ENCODE results near the gene FUT2.
"Not testable (repeated sequence)": the region's sequence is repeated elsewhere in the genome, so short reads cannot be mapped to it uniquely, and the experiment has no call there.

FUT2 gene

GRCh38 chr19:48689449-48689848 is 6.3 kb upstream of the FUT2 start:
- TF ChIP-seq EZH2phosphoT487 (conservative IDR thresholded peaks at IDR 0.05; ENCODE audit: low read length) = no peak
- TF ChIP-seq, protein P1, sequence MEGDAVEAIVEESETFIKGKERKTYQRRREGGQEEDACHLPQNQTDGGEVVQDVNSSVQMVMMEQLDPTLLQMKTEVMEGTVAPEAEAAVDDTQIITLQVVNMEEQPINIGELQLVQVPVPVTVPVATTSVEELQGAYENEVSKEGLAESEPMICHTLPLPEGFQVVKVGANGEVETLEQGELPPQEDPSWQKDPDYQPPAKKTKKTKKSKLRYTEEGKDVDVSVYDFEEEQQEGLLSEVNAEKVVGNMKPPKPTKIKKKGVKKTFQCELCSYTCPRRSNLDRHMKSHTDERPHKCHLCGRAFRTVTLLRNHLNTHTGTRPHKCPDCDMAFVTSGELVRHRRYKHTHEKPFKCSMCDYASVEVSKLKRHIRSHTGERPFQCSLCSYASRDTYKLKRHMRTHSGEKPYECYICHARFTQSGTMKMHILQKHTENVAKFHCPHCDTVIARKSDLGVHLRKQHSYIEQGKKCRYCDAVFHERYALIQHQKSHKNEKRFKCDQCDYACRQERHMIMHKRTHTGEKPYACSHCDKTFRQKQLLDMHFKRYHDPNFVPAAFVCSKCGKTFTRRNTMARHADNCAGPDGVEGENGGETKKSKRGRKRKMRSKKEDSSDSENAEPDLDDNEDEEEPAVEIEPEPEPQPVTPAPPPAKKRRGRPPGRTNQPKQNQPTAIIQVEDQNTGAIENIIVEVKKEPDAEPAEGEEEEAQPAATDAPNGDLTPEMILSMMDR (IDR thresholded peaks at IDR 0.05; ENCODE audit: insufficient read depth, low read length, poor library complexity, severe bottlenecking) = no peak
- Histone ChIP-seq H3K9ac (ENCODE audit: low read length) (no peak overlapping the region), H4K20me1 (ENCODE audit: low read depth, low read length) (no peaks in the 10 kb centered on the region), H3K4me3 (ENCODE audit: insufficient read depth, low read length, poor library complexity, severe bottlenecking) (no peak overlapping the region), H3K4me2 (ENCODE audit: low read depth, low read length, poor library complexity, severe bottlenecking) (no peak overlapping the region), H3K9me3 (ENCODE audit: insufficient read depth, low read length) (no peaks in the 10 kb centered on the region), H2AFZ (ENCODE audit: low read depth, low read length, severe bottlenecking) (no peak overlapping the region), H3K27me3 (ENCODE audit: low read length) (no peaks in the 10 kb centered on the region), H3K79me2 (ENCODE audit: insufficient read depth, low read length) (no peaks in the 10 kb centered on the region), H3K36me3 (ENCODE audit: low read length) (no peaks in the 10 kb centered on the region), H3K27ac (ENCODE audit: low read depth, low read length) (no peak overlapping the region), H3K9me2 (replicated peaks; ENCODE audit: insufficient read depth, low read length) (no peaks in the 10 kb centered on the region), H3F3A (ENCODE audit: insufficient read depth) (no peaks in the 10 kb centered on the region)

GRCh38 chr19:48693629-48694028 is 2.1 kb upstream of the FUT2 start:
- not testable (repeated sequence) for H2AFZ ChIP-seq (ENCODE audit: low read depth, low read length, severe bottlenecking); H3K27ac ChIP-seq (ENCODE audit: low read depth, low read length); H3K9ac ChIP-seq (ENCODE audit: low read length)

GRCh38 chr19:48696353-48697010 is 711 bp downstream of the FUT2 start:
- H3K9me3 ChIP-seq (ENCODE audit: insufficient read depth, low read length) = no peaks in the 10 kb centered on the region
- no peaks in the 10 kb centered on the region for H3F3A ChIP-seq (ENCODE audit: insufficient read depth)
- H3K27ac ChIP-seq (ENCODE audit: low read depth, low read length) = no peak overlapping the region
- no peaks in the 10 kb centered on the region for H3K9me2 ChIP-seq (replicated peaks; ENCODE audit: insufficient read depth, low read length)
- no peaks in the 10 kb centered on the region for H3K36me3 ChIP-seq (ENCODE audit: low read length)
- H3K79me2 ChIP-seq (ENCODE audit: insufficient read depth, low read length) = no peaks in the 10 kb centered on the region
- no peak overlapping the region for H3K4me3 ChIP-seq (ENCODE audit: insufficient read depth, low read length, poor library complexity, severe bottlenecking)
- no peak overlapping the region for H3K9ac ChIP-seq (ENCODE audit: low read length)
- no peak overlapping the region for H3K4me2 ChIP-seq (ENCODE audit: low read depth, low read length, poor library complexity, severe bottlenecking)
- no peaks in the 10 kb centered on the region for H3K27me3 ChIP-seq (ENCODE audit: low read length)
- no peaks in the 10 kb centered on the region for H4K20me1 ChIP-seq (ENCODE audit: low read depth, low read length)
- no peak overlapping the region for H2AFZ ChIP-seq (ENCODE audit: low read depth, low read length, severe bottlenecking)
- TF ChIP-seq EZH2phosphoT487 (conservative IDR thresholded peaks at IDR 0.05; ENCODE audit: low read length) = no peak
- TF ChIP-seq, protein P1 (IDR thresholded peaks at IDR 0.05; ENCODE audit: insufficient read depth, low read length, poor library complexity, severe bottlenecking) = no peak

More at GRCh38 chr19:48693629-48694028, 2.1 kb upstream of the FUT2 start:
- not testable (repeated sequence) for H3K79me2 ChIP-seq (ENCODE audit: insufficient read depth, low read length); H3K9me3 ChIP-seq (ENCODE audit: insufficient read depth, low read length); H3K4me2 ChIP-seq (ENCODE audit: low read depth, low read length, poor library complexity, severe bottlenecking); H3K36me3 ChIP-seq (ENCODE audit: low read length); H4K20me1 ChIP-seq (ENCODE audit: low read depth, low read length); H3K27me3 ChIP-seq (ENCODE audit: low read length); H3K9me2 ChIP-seq (replicated peaks; ENCODE audit: insufficient read depth, low read length); H3K4me3 ChIP-seq (ENCODE audit: insufficient read depth, low read length, poor library complexity, severe bottlenecking); H3F3A ChIP-seq (ENCODE audit: insufficient read depth)

- no peaks in the 10 kb centered on the region for H3K9me3 ChIP-seq (ENCODE audit: insufficient read depth, low read length)
- no peaks in the 10 kb centered on the region for H4K20me1 ChIP-seq (ENCODE audit: low read depth, low read length)
- H3K9me2 ChIP-seq (replicated peaks; ENCODE audit: insufficient read depth, low read length) = no peaks in the 10 kb centered on the region
- TF ChIP-seq EZH2phosphoT487 (conservative IDR thresholded peaks at IDR 0.05; ENCODE audit: low read length) = no peak
- TF ChIP-seq, protein P1 (IDR thresholded peaks at IDR 0.05; ENCODE audit: insufficient read depth, low read length, poor library complexity, severe bottlenecking) = no peak
- H3K4me2 ChIP-seq (ENCODE audit: low read depth, low read length, poor library complexity, severe bottlenecking) = no peak overlapping the region
- H3K36me3 ChIP-seq (ENCODE audit: low read length) = no peaks in the 10 kb centered on the region
- H3K79me2 ChIP-seq (ENCODE audit: insufficient read depth, low read length) = no peaks in the 10 kb centered on the region
- H3K4me3 ChIP-seq (ENCODE audit: insufficient read depth, low read length, poor library complexity, severe bottlenecking) = no peak overlapping the region
- H2AFZ ChIP-seq (ENCODE audit: low read depth, low read length, severe bottlenecking) = no peak overlapping the region
- H3F3A ChIP-seq (ENCODE audit: insufficient read depth) = no peaks in the 10 kb centered on the region
- no peak overlapping the region for H3K27ac ChIP-seq (ENCODE audit: low read depth, low read length)
- H3K9ac ChIP-seq (ENCODE audit: low read length) = no peak overlapping the region
- H3K27me3 ChIP-seq (ENCODE audit: low read length) = no peaks in the 10 kb centered on the region
These were observed 2.3 kb downstream of the FUT2 start for GRCh38 chr19:48698046-48698445.
